H9 (cell line): ENCODE data around the gene BCKDHB. TPM values are rescaled to one million over a fixed set of nuclear protein-coding genes. Genes with fewer than 3 reads are reported as not detected.
A peak's percentile ranks its signal among the peaks of the same experiment; 100 is the strongest.

ENCODE experiments used
- DNase-seq: peaks from one replicate; pipeline ENCODE4 v3.0.0-alpha.2; 2017
- H2AFZ ChIP-seq: one replicate; pipeline ENCODE4 v1.6.1; 2013; ENCODE audit warnings: mild to moderate bottlenecking, low read length, control low read depth, moderate library complexity
- H2AK5ac ChIP-seq: 2 replicates; pipeline ENCODE4 v1.6.1; 2013; ENCODE audit warnings: low read length, control low read depth, mixed read lengths; ENCODE audit not compliant: insufficient read length
- H2BK120ac ChIP-seq: one replicate; pipeline ENCODE4 v1.6.1; 2013; ENCODE audit warnings: low read depth, mild to moderate bottlenecking, low read length, control low read depth, inconsistent platforms; ENCODE audit not compliant: poor library complexity, severe bottlenecking
- H2BK12ac ChIP-seq: 2 replicates; pipeline ENCODE4 v1.6.1; 2013; ENCODE audit warnings: low read length, control low read depth, mixed read lengths, low read depth; ENCODE audit not compliant: insufficient read length
- H2BK15ac ChIP-seq: 2 replicates; pipeline ENCODE4 v1.6.1; 2013; ENCODE audit warnings: low read depth, low read length, control low read depth
- H2BK20ac ChIP-seq: one replicate; pipeline ENCODE4 v1.6.1; 2013; ENCODE audit warnings: low read depth, mild to moderate bottlenecking, low read length, control low read depth, inconsistent platforms; ENCODE audit not compliant: poor library complexity, severe bottlenecking
- H2BK5ac ChIP-seq: 2 replicates; pipeline ENCODE4 v1.6.1; 2013; ENCODE audit warnings: low read length, control low read depth, mixed read lengths; ENCODE audit not compliant: insufficient read length
- H3K14ac ChIP-seq: 2 replicates; pipeline ENCODE4 v1.6.1; 2013; ENCODE audit warnings: low read length, control low read depth; ENCODE audit not compliant: insufficient read depth
- H3K18ac ChIP-seq: 2 replicates; pipeline ENCODE4 v1.6.1; 2013; ENCODE audit warnings: low read depth, mild to moderate bottlenecking, mixed read lengths, low read length, control low read depth; ENCODE audit not compliant: insufficient read length
- H3K23ac ChIP-seq: 2 replicates; pipeline ENCODE4 v1.6.1; 2013; ENCODE audit warnings: low read length, control low read depth, mixed read lengths, low read depth; ENCODE audit not compliant: insufficient read length
- H3K23me2 ChIP-seq: 2 replicates; pipeline ENCODE4 v1.6.1; 2013; ENCODE audit warnings: low read depth, mild to moderate bottlenecking, mixed read lengths, low read length, control low read depth; ENCODE audit not compliant: insufficient read length, poor library complexity, severe bottlenecking
- H3K27ac ChIP-seq: 2 replicates; pipeline ENCODE4 v1.5.1; 2013; ENCODE audit warnings: low read length, control low read depth, mixed read lengths, low read depth; ENCODE audit not compliant: insufficient read length
- H3K27me3 ChIP-seq: 2 replicates; pipeline ENCODE4 v1.6.1; 2013; ENCODE audit warnings: low read length, control low read depth, inconsistent platforms; ENCODE audit not compliant: insufficient read depth
- H3K4ac ChIP-seq: 2 replicates; pipeline ENCODE4 v1.6.1; 2013; ENCODE audit warnings: low read depth, mild to moderate bottlenecking, control low read depth, inconsistent platforms, low read length, moderate library complexity
- H3K4me1 ChIP-seq: 2 replicates; pipeline ENCODE4 v1.6.1; 2013; ENCODE audit warnings: low read length, control low read depth, inconsistent platforms; ENCODE audit not compliant: insufficient read depth
- H3K4me2 ChIP-seq: 2 replicates; pipeline ENCODE4 v1.6.1; 2013; ENCODE audit warnings: low read length, control low read depth, mixed read lengths; ENCODE audit not compliant: insufficient read length, insufficient read depth
- H3K56ac ChIP-seq: 2 replicates; pipeline ENCODE4 v1.6.1; 2013; ENCODE audit warnings: low read depth, mild to moderate bottlenecking, mixed read lengths, low read length, control low read depth; ENCODE audit not compliant: insufficient read length
- H3K79me1 ChIP-seq: 2 replicates; pipeline ENCODE4 v1.6.1; 2013; ENCODE audit warnings: low read depth, mild to moderate bottlenecking, moderate library complexity, low read length, control low read depth, inconsistent platforms; ENCODE audit not compliant: insufficient read depth, poor library complexity, severe bottlenecking
- H3K79me2 ChIP-seq: 2 replicates; pipeline ENCODE4 v1.6.1; 2013; ENCODE audit warnings: low read length, control low read depth, inconsistent platforms; ENCODE audit not compliant: insufficient read depth
- H3K9ac ChIP-seq: 2 replicates; pipeline ENCODE4 v1.6.1; 2013; ENCODE audit warnings: low read length, control low read depth, mixed read lengths; ENCODE audit not compliant: insufficient read length; ENCODE audit errors: extremely low read depth
- H3K9me3 ChIP-seq: one replicate; pipeline ENCODE4 v1.6.1; 2013; ENCODE audit warnings: low read depth, low read length, inconsistent platforms; ENCODE audit not compliant: control insufficient read depth
- H3T11ph ChIP-seq: one replicate; pipeline ENCODE4 v1.6.1; 2013; ENCODE audit warnings: mild to moderate bottlenecking, low read length, control low read depth, inconsistent platforms
- H4K20me1 ChIP-seq: one replicate; pipeline ENCODE4 v1.6.1; 2013; ENCODE audit not compliant: control insufficient read depth, insufficient read length, insufficient read depth
- H4K5ac ChIP-seq: 2 replicates; pipeline ENCODE4 v1.6.1; 2013; ENCODE audit warnings: low read depth, mild to moderate bottlenecking, mixed read lengths, low read length, control low read depth; ENCODE audit not compliant: insufficient read length
- H4K8ac ChIP-seq: replicated peaks from 2 replicates; pipeline ENCODE4 v1.6.1; 2013; ENCODE audit warnings: low read length, control low read depth, mixed read lengths, low read depth; ENCODE audit not compliant: insufficient read length
- H4K91ac ChIP-seq: 2 replicates; pipeline ENCODE4 v1.6.1; 2013; ENCODE audit warnings: low read depth, mild to moderate bottlenecking, moderate library complexity, mixed read lengths, low read length, control low read depth; ENCODE audit not compliant: insufficient read length
- H3K27ac Mint-ChIP-seq, 3 experiments: 2 replicates in 2 of 3; 3 replicates in 1 of 3; pipeline ENCODE4 v1.8.0; 2020 to 2021; ENCODE audit warnings: mixed read lengths in 3 of 3, mild to moderate bottlenecking in 1 of 3, moderate library complexity in 1 of 3
- H3K27me3 Mint-ChIP-seq: 2 replicates; pipeline ENCODE4 v1.8.0; 2021; ENCODE audit warnings: low read depth, mild to moderate bottlenecking, moderate library complexity, mixed read lengths
- H3K36me3 Mint-ChIP-seq, 3 experiments: 2 replicates in 2 of 3; 3 replicates in 1 of 3; pipeline ENCODE4 v1.8.0; 2020 to 2021; ENCODE audit warnings: low read depth in 3 of 3, mixed read lengths in 3 of 3; ENCODE audit not compliant: insufficient read depth in 1 of 3
- H3K4me1 Mint-ChIP-seq, 2 experiments: 2 replicates each; pipeline ENCODE4 v1.8.0; 2020; ENCODE audit warnings: mixed read lengths in 2 of 2
- H3K4me3 Mint-ChIP-seq, 2 experiments: 2 replicates in 1 of 2; 3 replicates in 1 of 2; pipeline ENCODE4 v1.8.0; 2020 to 2021; ENCODE audit warnings: mild to moderate bottlenecking in 2 of 2, mixed read lengths in 2 of 2, moderate library complexity in 1 of 2
- H3K9me3 Mint-ChIP-seq, 2 experiments: 2 replicates in 1 of 2; 3 replicates in 1 of 2; pipeline ENCODE4 v1.8.0; 2020; ENCODE audit warnings: mild to moderate bottlenecking in 2 of 2, mixed read lengths in 2 of 2, moderate library complexity in 1 of 2
- CTCF ChIP-seq: fragments of 200-600 bp; sonication (generic); conservative IDR thresholded peaks from 3 replicates; pipeline ENCODE4 v1.8.0; 2021; ENCODE audit warnings: antibody characterized with exemption, mild to moderate bottlenecking
- WGBS: extraction: QIAGEN DNeasy Blood & Tissue Kit; methylation state at CpG from one replicate; pipeline ENCODE4 v1.1.7; 2013; ENCODE audit warnings: missing lambda C conversion rate, low lambda C conversion rate, mixed read lengths; ENCODE audit not compliant: insufficient read length; ENCODE audit errors: extremely low coverage; 5-methylcytosine and 5-hydroxymethylcytosine counted together
- total RNA-seq: library from RNA; stranded (reverse); gene quantifications from 2 replicates; pipeline ENCODE4 v1.2.1, GENCODE V29; 2021

Gene BCKDHB
- total RNA-seq, 1 experiment from 2014 or later = 26.6 TPM

GRCh38 chr6:80388507-80388906 is 282.0 kb downstream of the BCKDHB start:
- no peak overlapping the region for H2BK12ac ChIP-seq
- Mint-ChIP-seq H3K4me3 (no peak overlapping the region), H3K27me3 (no peaks in the 10 kb centered on the region), H3K9me3 (no peaks in the 10 kb centered on the region; a peak in 2 of 5 replicates), H3K36me3 (peaks cover 0 to 2% (median 2%) of the 10 kb centered on the region in 3 experiments; a peak in 1 of 7 replicates), H3K27ac (peak overlapping the region in 1 of 3 experiments; percentile 7; a peak in 1 of 7 replicates), H3K4me1 (peaks cover 0 to 5% of the 10 kb centered on the region in 2 experiments; a peak in 2 of 4 replicates)
- H3K9ac ChIP-seq = no peak overlapping the region
- H3K27me3 ChIP-seq = no peaks in the 10 kb centered on the region
- H3K79me1 ChIP-seq = no peaks in the 10 kb centered on the region
- H3K56ac ChIP-seq = no peak overlapping the region
- no peak overlapping the region for H4K8ac ChIP-seq
- H3K9me3 ChIP-seq = no peaks in the 10 kb centered on the region
- no peaks in the 10 kb centered on the region for H3K23me2 ChIP-seq
- no peak overlapping the region for H3T11ph ChIP-seq
- H3K14ac ChIP-seq = no peak overlapping the region
- no peak overlapping the region for H3K4me2 ChIP-seq
- H3K27ac ChIP-seq = no peak overlapping the region
- no peak overlapping the region for H3K18ac ChIP-seq
- H2BK120ac ChIP-seq = no peak overlapping the region
- H4K20me1 ChIP-seq = no peaks in the 10 kb centered on the region
- H2BK20ac ChIP-seq = no peak overlapping the region
- no peak overlapping the region for H2AFZ ChIP-seq
- H4K5ac ChIP-seq = no peak overlapping the region
- no peaks in the 10 kb centered on the region for H3K79me2 ChIP-seq
- TF ChIP-seq CTCF = no peak
- no peak overlapping the region for H3K4ac ChIP-seq
- no peak overlapping the region for H2BK15ac ChIP-seq
- WGBS = no CpG with 5 or more reads among the region's 3 CpGs
- H3K23ac ChIP-seq = no peak overlapping the region
- H4K91ac ChIP-seq = no peak overlapping the region
- H2BK5ac ChIP-seq = no peak overlapping the region
- H2AK5ac ChIP-seq = no peak overlapping the region
- DNase-seq = no peak
- peaks cover 3% of the 10 kb centered on the region; the same call in 1 of the 2 replicates for H3K4me1 ChIP-seq

Other genes starting within 250 kb of the BCKDHB start
- gene ELOVL4, start 159.1 kb upstream of the BCKDHB start, total RNA-seq = 10.1 and 10.9 TPM in 2 replicates
- gene TTK, start 102.0 kb upstream of the BCKDHB start, total RNA-seq = 46.4 and 47.5 TPM in 2 replicates